SJCRH30 (cell line): ENCODE results near the gene CERCAM. TPM values are rescaled to one million over a fixed set of nuclear protein-coding genes. Genes with fewer than 3 reads are reported as not detected.
"Not testable (repeated sequence)": the region's sequence is repeated elsewhere in the genome, so short reads cannot be mapped to it uniquely, and the experiment has no call there.

Experiments
- DNase-seq, 2 experiments: peaks; one replicate each; pipeline ENCODE4 v3.0.0-alpha.2; 2015 to 2020
- H3K27ac ChIP-seq: fragments of 250-450 bp; sonication (Bioruptor Pico); 2 replicates; pipeline ENCODE4 v1.5.1; 2020; ENCODE audit warnings: mild to moderate bottlenecking, moderate library complexity
- H3K27me3 ChIP-seq: fragments of 250-450 bp; sonication (Bioruptor Pico); 2 replicates; pipeline ENCODE4 v1.5.1; 2020; ENCODE audit warnings: mild to moderate bottlenecking, moderate library complexity
- H3K36me3 ChIP-seq: fragments of 250-450 bp; sonication (Bioruptor Pico); 2 replicates; pipeline ENCODE4 v1.5.1; 2020; ENCODE audit warnings: mild to moderate bottlenecking, moderate library complexity
- H3K4me1 ChIP-seq: fragments of 250-450 bp; sonication (Bioruptor Pico); 2 replicates; pipeline ENCODE4 v1.5.1; 2020; ENCODE audit warnings: mild to moderate bottlenecking, moderate library complexity
- H3K4me3 ChIP-seq: fragments of 250-450 bp; sonication (Bioruptor Pico); 2 replicates; pipeline ENCODE4 v1.5.1; 2020; ENCODE audit warnings: mild to moderate bottlenecking, moderate library complexity
- H3K9me3 ChIP-seq: fragments of 250-450 bp; sonication (Bioruptor Pico); replicated peaks from 2 replicates; pipeline ENCODE4 v1.5.1; 2020; ENCODE audit warnings: mild to moderate bottlenecking, moderate library complexity
- total RNA-seq: library from RNA; depleted of rRNA; stranded (reverse); fragments of >200 nt; shearing (Covaris generic); gene quantifications from 2 replicates; pipeline ENCODE4 v1.2.3, GENCODE V29; 2014

CERCAM gene
- total RNA-seq, 1 experiment from 2014 or later = 27.7 TPM

GRCh38 chr9:128421482-128421996, 882 bp downstream of the CERCAM start:
- no peaks in the 10 kb centered on the region for H3K36me3 ChIP-seq
- peak overlapping the region; percentile 86 for H3K4me3 ChIP-seq
- peaks cover 5% of the 10 kb centered on the region for H3K4me1 ChIP-seq
- H3K9me3 ChIP-seq = no peaks in the 10 kb centered on the region
- H3K27ac ChIP-seq = peak overlapping the region; percentile 63
- H3K27me3 ChIP-seq = no peaks in the 10 kb centered on the region
- DNase-seq = peak; percentile 49 to 54

GRCh38 chr9:128422022-128422782, 1.5 kb downstream of the CERCAM start:
- H3K4me3 ChIP-seq, H3K9me3 ChIP-seq, DNase-seq, H3K27me3 ChIP-seq, H3K36me3 ChIP-seq, H3K4me1 ChIP-seq, H3K27ac ChIP-seq: not testable (repeated sequence)

- H3K4me3 ChIP-seq = no peak overlapping the region
- H3K27ac ChIP-seq = no peak overlapping the region
- no peaks in the 10 kb centered on the region for H3K36me3 ChIP-seq
- peaks cover 4% of the 10 kb centered on the region; the same call in 1 of the 2 replicates for H3K4me1 ChIP-seq
- no peaks in the 10 kb centered on the region for H3K9me3 ChIP-seq
- no peak for DNase-seq
- H3K27me3 ChIP-seq = no peaks in the 10 kb centered on the region
Measured at GRCh38 chr9:128422783-128423150, 2.1 kb downstream of the CERCAM start.

- not testable (repeated sequence) for H3K4me3 ChIP-seq, H3K36me3 ChIP-seq, H3K27ac ChIP-seq, H3K9me3 ChIP-seq, H3K4me1 ChIP-seq, H3K27me3 ChIP-seq, DNase-seq
Measured at GRCh38 chr9:128423356-128423755, 2.7 kb downstream of the CERCAM start.

GRCh38 chr9:128424268-128424780, 3.7 kb downstream of the CERCAM start:
- Histone ChIP-seq H3K27ac (no peak overlapping the region), H3K4me3 (no peak overlapping the region), H3K36me3 (no peaks in the 10 kb centered on the region; the same call in 1 of the 2 replicates), H3K9me3 (no peaks in the 10 kb centered on the region), H3K27me3 (no peaks in the 10 kb centered on the region), H3K4me1 (peaks cover under 1% of the 10 kb centered on the region; the same call in 1 of the 2 replicates)
- DNase-seq = no peak

- H3K27ac ChIP-seq = no peak overlapping the region
Measured at GRCh38 chr9:128428644-128429512, 8.2 kb downstream of the CERCAM start.

GRCh38 chr9:128429513-128430086, 8.9 kb downstream of the CERCAM start:
- no peaks in the 10 kb centered on the region for H3K4me1 ChIP-seq
- no peak overlapping the region for H3K27ac ChIP-seq
- H3K9me3 ChIP-seq = no peaks in the 10 kb centered on the region
- H3K36me3 ChIP-seq = no peaks in the 10 kb centered on the region; the same call in 1 of the 2 replicates
- H3K4me3 ChIP-seq = no peak overlapping the region
- DNase-seq = no peak
- H3K27me3 ChIP-seq = no peaks in the 10 kb centered on the region

More at GRCh38 chr9:128428644-128429512, 8.2 kb downstream of the CERCAM start:
- no peak overlapping the region for H3K4me3 ChIP-seq
- no peak for DNase-seq
- H3K9me3 ChIP-seq = no peaks in the 10 kb centered on the region
- no peaks in the 10 kb centered on the region for H3K4me1 ChIP-seq
- H3K36me3 ChIP-seq = no peaks in the 10 kb centered on the region; the same call in 1 of the 2 replicates
- H3K27me3 ChIP-seq = no peaks in the 10 kb centered on the region

- H3K36me3 ChIP-seq = no peaks in the 10 kb centered on the region; the same call in 1 of the 2 replicates
- no peak overlapping the region for H3K27ac ChIP-seq
- no peak overlapping the region for H3K4me3 ChIP-seq
- no peaks in the 10 kb centered on the region for H3K4me1 ChIP-seq
- no peaks in the 10 kb centered on the region for H3K9me3 ChIP-seq
- DNase-seq = no peak
- H3K27me3 ChIP-seq = no peaks in the 10 kb centered on the region
Measured at GRCh38 chr9:128431207-128431606, 10.6 kb downstream of the CERCAM start.

- H3K27me3 ChIP-seq = no peaks in the 10 kb centered on the region
- H3K36me3 ChIP-seq = no peaks in the 10 kb centered on the region
- no peaks in the 10 kb centered on the region for H3K9me3 ChIP-seq
- H3K27ac ChIP-seq = no peak overlapping the region
- H3K4me1 ChIP-seq = peaks cover 6% of the 10 kb centered on the region
- H3K4me3 ChIP-seq = no peak overlapping the region
- no peak for DNase-seq
Measured at GRCh38 chr9:128434340-128434739, 13.7 kb downstream of the CERCAM start.

- no peaks in the 10 kb centered on the region for H3K9me3 ChIP-seq
- H3K36me3 ChIP-seq = no peaks in the 10 kb centered on the region
- no peak for DNase-seq
- H3K4me1 ChIP-seq = peaks cover 6% of the 10 kb centered on the region
- H3K27me3 ChIP-seq = no peaks in the 10 kb centered on the region
- H3K4me3 ChIP-seq = no peak overlapping the region
- no peak overlapping the region for H3K27ac ChIP-seq
Measured at GRCh38 chr9:128435611-128436010, 15.0 kb downstream of the CERCAM start.

- Histone ChIP-seq H3K27me3 (no peaks in the 10 kb centered on the region), H3K4me3 (no peak overlapping the region), H3K9me3 (no peaks in the 10 kb centered on the region), H3K27ac (peak overlapping the region; percentile 6; the same call in 1 of the 2 replicates), H3K36me3 (no peaks in the 10 kb centered on the region), H3K4me1 (peaks cover 6% of the 10 kb centered on the region)
- DNase-seq = peak; percentile 93 to 96
Measured at GRCh38 chr9:128438343-128439109, 17.9 kb downstream of the CERCAM start.

- Histone ChIP-seq H3K9me3 (no peaks in the 10 kb centered on the region), H3K27ac (no peak overlapping the region; the same call in 1 of the 2 replicates), H3K27me3 (no peaks in the 10 kb centered on the region), H3K4me3 (no peak overlapping the region), H3K36me3 (no peaks in the 10 kb centered on the region), H3K4me1 (peaks cover 6% of the 10 kb centered on the region)
- no peak for DNase-seq
Measured at GRCh38 chr9:128439273-128439672, 18.6 kb downstream of the CERCAM start.

GRCh38 chr9:128442150-128442549, 21.5 kb downstream of the CERCAM start:
- Histone ChIP-seq H3K9me3 (no peaks in the 10 kb centered on the region), H3K4me3 (no peak overlapping the region), H3K27ac (no peak overlapping the region), H3K4me1 (peaks cover 6% of the 10 kb centered on the region), H3K27me3 (no peaks in the 10 kb centered on the region), H3K36me3 (no peaks in the 10 kb centered on the region)
- DNase-seq = no peak

GRCh38 chr9:128446505-128446904, 25.8 kb downstream of the CERCAM start:
- not testable (repeated sequence) for H3K4me3 ChIP-seq, H3K27ac ChIP-seq, DNase-seq, H3K27me3 ChIP-seq, H3K36me3 ChIP-seq, H3K9me3 ChIP-seq, H3K4me1 ChIP-seq
